ENCODE measurements around the gene MBD6.

The MBD6 gene

DNA sequence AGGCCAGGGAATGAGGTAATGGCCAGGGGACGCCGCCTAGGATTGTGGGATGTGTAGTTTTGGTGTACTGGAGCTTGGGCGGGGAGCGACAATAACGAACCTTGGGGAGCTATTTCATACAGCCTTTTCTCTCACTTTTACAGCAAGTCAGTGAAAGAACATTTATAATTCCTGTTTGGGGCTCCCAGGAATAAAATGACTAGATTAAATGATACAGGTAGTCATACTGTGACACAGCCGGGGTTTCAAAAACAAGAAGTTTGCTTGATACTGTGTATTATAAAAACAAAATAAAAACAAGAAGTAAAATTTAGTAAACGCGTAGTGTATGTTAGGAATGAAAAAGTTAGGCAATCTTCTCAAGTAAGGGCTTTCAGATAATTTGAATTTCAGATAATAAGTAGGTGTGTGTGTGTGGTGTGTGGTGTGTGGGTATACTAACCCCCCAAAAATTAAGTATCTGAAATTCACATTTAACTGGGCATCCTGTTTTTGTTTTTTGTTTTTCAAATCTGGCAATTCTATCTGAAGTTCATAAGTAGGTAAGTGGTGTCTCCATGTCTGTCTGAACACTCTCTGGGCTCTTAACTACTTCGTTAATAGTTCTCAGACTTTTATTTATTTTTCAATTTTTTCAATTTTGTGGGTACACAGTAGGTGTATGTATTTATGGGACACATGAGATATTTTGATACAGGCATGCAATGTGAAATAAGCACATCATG, 24.8 kb downstream of the MBD6 start:
- no peak for TF ChIP-seq CTCF (IDR thresholded peaks at IDR 0.05; ENCODE audit: extremely low read depth, missing control alignments)
- no peak for DNase-seq (ENCODE audit: low spot score)

- no peak for TF ChIP-seq CTCF (IDR thresholded peaks at IDR 0.05; ENCODE audit: extremely low read depth, missing control alignments)
Observed at GRCh38 chr12:57548013-57548315, 25.3 kb downstream of the MBD6 start.

DNA sequence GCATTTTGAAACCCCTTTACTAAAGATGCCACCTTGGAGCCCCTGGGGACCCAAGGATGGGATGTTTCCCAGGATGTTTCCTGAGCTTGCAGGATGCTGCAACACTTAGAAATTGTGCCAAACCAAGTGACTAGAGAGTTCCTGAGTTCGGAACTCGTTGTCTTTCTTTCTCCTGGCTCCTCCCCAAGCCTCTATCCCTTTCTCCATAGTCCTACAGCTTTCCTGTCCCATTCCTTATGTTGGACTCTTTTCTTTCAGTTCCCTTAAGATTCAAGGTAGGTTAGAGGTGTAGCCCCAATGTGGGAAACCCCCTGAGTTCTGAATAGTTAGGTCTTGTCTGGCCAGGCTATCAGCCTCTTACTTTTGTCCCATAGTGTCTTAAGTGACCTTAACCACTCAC, 25.9 kb downstream of the MBD6 start:
- peak; percentile 42 for DNase-seq (ENCODE audit: low spot score)
- no peak for TF ChIP-seq CTCF (IDR thresholded peaks at IDR 0.05; ENCODE audit: extremely low read depth, missing control alignments)

More at GRCh38 chr12:57548013-57548315, 25.3 kb downstream of the MBD6 start:
- no peak for DNase-seq (ENCODE audit: low spot score)

GRCh38 chr12:57549203-57549908, 26.7 kb downstream of the MBD6 start:
- peak; percentile 35 for DNase-seq (ENCODE audit: low spot score)
- TF ChIP-seq CTCF (IDR thresholded peaks at IDR 0.05; ENCODE audit: extremely low read depth, missing control alignments): no peak

GRCh38 chr12:57549909-57550640, 27.5 kb downstream of the MBD6 start, which contains the start of gene KIF5A:
Gene KIF5A, plus strand, starts transcription at chr12:57550044. Its CDS starts 228 bp downstream, at chr12:57550272.
- DNase-seq (ENCODE audit: low spot score): peak; percentile 72
- no peak for TF ChIP-seq CTCF (IDR thresholded peaks at IDR 0.05; ENCODE audit: extremely low read depth, missing control alignments)

- no peak for TF ChIP-seq CTCF (IDR thresholded peaks at IDR 0.05; ENCODE audit: extremely low read depth, missing control alignments)
- no peak for DNase-seq (ENCODE audit: low spot score)
Observed at GRCh38 chr12:57550641-57551549, 28.3 kb downstream of the MBD6 start.

Measured in GM20000 (cell line).